Limb (tissue), 2 donors: ENCODE measurements around the gene ITPKB.
A peak's percentile ranks its signal among the peaks of the same experiment; 100 is the strongest.

Experiments
- DNase-seq, 2 donors: peaks; one replicate each; pipeline ENCODE4 v3.0.0-alpha.2; 2016; ENCODE audit errors: extremely low spot score in 2 of 2

ITPKB gene

GRCh38 chr1:226666692-226667091 is 72.4 kb downstream of the ITPKB start:
- no peak for DNase-seq

GRCh38 chr1:226666164-226666506 is 72.9 kb downstream of the ITPKB start:
- no peak for DNase-seq

DNA sequence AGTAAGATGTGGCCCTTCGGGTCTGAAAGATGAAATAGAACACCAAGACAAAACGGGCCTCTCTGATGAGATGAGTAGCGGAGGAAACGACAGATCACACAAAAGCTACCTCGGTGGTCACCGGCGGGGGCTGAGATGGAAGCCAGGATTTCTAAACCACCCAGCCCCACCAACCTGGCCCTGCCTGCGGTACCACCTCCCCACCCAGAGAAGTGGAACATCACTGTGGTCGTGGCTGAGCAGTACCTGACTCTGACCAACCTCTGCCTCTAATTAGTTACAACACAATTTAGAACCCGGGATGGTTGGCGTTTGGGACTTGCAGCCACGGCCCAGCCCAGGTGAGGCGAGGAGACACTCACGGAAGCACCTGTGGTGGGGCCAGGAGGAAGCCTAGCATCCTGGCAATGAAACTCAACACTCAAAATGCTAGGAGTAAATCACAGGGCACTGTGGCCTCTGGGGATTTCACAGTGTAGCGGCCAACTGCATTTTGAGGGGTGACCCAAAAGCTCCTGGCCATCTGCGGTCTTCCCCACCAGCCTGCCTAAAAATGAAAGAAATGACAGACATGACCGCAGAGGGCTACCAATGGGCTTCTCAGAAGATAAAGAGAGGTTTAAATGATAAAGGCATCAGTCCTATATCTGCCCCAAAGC is 73.4 kb downstream of the ITPKB start:
- no peak for DNase-seq

DNA sequence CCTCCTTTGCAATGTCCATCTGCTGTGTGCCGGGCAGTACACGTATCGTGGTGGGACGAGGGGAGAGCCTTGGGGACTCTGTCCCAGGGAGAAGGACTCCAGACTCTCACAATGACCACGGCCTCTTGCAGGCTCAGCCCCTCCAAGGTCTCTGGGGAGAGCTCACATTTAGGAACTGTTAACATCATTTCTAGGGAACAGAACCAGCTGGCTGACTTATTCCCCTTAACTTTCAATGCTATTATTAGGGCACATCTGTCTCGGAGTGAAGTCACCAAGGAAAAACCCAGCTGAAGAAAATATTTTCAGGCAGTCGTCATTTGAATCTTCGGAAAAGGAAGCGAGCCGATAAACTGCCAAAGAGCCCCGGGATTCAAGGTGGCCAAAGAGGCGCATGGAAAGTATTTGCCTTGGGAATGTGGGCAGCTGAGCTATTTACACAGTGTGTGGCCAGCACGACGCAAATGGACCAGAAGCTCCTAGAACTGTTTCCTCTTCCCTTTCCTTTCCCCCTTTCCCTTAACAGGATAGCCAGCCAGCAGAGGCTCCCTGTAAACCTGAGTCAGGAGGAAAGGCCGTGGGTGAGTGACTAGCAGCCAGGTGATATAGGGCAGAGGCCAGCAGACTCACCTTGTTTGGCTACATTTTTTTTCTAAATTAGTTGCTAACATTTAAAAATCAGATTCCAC is 74.5 kb downstream of the ITPKB start:
- peak; percentile 69 to 91 for DNase-seq

GRCh38 chr1:226663327-226663704 is 75.8 kb downstream of the ITPKB start:
- no peak for DNase-seq

DNA sequence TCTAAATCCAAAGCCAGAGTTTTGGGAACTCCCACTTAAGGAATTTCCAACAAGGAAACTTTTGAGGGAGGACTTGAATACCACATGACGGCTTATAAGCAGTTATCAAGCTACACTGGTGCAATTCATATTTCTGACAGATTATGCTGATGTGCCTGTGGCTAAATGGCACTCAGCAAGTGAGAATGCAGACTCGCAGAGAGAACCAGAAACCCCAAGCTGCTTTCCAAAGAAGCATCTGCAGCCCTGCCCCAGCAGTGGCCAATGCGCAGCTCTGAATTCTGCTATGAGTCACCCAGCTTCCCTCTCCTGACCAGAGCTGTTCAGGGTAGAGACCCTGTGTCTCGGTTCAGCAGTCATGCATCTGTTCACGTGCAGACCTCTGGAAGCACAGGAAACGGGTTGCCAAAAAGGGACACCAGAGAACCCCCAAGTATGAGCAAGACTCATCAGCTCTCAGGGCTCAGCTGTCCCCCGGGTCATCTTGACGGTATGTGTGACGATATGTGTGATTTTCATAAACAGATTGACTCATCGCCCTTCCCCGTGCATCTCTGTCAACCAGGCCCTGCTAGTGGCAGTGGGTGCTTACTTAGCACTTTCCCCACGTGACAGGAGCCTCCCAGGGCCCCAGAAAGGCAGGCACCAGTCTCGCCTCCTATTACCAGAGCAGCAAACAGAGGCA is 76.3 kb downstream of the ITPKB start:
- DNase-seq: peak; percentile 57 to 66

DNA sequence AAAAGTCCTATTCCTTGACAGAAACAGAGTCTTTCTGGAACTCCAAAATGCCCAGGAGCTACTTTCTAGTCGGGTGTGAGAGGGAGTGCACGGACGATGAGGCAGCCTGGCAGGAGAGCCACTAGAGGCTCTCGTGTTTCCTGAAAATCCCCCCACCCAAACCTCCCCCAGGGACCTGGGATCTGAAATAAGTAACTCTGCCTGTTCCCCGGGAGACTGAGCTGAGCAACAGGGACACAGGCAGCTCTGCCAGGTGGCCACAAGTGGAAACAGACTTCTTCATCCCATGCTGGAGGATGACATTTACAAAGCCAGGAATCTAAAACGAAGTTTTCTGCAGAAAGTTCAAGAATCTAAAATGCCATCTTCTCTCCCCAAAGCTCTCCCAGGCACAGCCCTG is 77.1 kb downstream of the ITPKB start:
- peak in 1 of 2 donors; percentile 52 for DNase-seq

DNA sequence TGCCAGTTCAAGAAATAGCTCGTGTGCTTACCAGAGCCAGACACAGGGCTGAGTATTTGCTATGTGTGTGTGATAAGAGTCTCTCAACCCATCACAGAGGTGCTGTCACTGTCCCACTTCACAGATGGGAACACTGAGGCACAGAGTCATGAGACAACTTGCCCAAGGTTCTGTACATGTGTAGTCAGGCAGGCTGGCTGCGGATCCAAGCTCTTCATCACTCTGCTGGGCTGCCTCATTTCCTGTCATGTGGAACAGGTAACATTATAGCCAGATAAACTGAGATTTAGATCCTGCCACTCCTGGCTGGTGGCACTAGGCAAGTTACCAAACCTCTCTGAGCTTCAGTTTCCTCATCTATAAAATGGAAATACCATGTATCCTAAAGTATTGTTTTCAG is 77.8 kb downstream of the ITPKB start:
- no peak for DNase-seq

- no peak for DNase-seq
Measured at GRCh38 chr1:226660410-226661182, 78.5 kb downstream of the ITPKB start.

GRCh38 chr1:226659641-226660040 is 79.4 kb downstream of the ITPKB start:
- no peak for DNase-seq

- DNase-seq: no peak
Measured at GRCh38 chr1:226659136-226659535, 79.9 kb downstream of the ITPKB start.

DNA sequence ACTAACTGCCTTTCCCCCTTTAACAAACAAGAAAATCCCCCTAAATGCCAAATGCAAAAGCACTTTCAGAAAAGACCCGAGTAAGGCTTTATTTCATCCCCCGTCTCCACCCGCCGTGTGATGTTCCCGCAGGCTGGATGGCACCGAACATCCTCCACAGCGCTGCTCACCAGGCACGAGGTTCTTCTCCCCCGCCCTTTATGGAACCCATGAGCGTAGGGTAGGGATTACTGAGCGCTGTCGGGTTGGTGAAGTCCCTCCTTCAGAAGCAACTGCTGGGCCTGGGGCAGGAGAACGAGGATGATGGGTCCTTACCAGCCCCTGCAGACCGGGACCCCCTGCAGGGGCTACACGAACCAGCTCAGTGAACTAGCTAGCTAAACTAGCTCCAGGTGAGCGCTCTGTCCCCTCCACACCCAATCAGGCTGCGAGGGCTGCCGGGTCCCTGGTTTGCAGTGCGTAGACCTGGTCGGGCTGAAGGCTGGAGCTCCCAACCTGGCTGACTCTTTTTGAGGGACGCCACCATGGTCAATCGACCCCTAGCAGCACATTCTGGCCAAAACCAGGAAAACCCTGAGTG is 80.4 kb downstream of the ITPKB start:
- no peak for DNase-seq

- DNase-seq: peak in 1 of 2 donors; percentile 50
Measured at GRCh38 chr1:226657895-226658545, 81.1 kb downstream of the ITPKB start.

GRCh38 chr1:226656601-226657277 is 82.3 kb downstream of the ITPKB start:
- no peak for DNase-seq

GRCh38 chr1:226656201-226656600 is 82.9 kb downstream of the ITPKB start:
- no peak for DNase-seq

DNA sequence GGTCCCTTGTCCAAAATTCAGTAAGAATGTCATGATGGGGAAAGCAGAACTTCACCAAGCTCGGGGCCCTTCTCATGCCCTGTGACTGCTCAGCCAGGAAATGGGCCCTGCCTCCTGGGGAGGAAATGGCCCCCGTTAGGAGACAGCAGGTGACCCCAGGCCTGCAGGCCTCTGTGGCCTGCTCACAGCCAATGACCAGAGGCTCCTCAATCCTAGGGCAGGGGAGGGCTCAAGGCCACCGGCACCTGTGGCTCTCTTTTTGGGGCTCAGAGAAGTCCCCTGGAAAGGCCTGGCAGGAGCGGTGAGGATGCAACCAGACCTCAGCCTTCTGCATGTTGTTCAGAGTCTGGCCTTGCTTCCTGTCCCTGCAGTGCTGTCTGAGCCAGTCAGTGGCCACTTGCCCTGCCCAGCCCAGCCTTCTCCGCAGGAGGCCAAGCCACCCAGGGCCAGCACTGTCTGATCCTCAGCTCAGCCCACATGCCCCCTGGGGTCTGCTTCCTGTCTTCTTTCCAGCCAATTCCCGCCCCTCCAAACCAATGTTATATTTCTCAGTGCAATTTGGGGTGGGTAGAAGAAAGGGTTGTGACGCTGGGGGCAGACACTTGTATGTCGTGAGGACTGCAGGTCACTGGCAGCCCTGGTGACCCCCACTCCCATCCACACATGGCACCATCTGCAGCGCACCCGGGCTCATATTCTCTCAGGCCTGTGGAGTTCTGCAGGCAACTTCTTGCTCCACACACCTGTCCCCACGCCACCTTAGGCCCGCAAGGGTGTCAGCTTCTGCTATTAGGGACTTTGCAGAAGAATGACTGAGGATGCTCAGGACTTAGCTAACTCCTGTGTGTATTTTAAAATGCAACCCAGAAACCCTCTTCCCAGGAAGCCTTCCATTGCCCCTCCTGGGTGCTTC is 83.6 kb downstream of the ITPKB start:
- no peak for DNase-seq

GRCh38 chr1:226654668-226655055 is 84.4 kb downstream of the ITPKB start:
- no peak for DNase-seq

DNA sequence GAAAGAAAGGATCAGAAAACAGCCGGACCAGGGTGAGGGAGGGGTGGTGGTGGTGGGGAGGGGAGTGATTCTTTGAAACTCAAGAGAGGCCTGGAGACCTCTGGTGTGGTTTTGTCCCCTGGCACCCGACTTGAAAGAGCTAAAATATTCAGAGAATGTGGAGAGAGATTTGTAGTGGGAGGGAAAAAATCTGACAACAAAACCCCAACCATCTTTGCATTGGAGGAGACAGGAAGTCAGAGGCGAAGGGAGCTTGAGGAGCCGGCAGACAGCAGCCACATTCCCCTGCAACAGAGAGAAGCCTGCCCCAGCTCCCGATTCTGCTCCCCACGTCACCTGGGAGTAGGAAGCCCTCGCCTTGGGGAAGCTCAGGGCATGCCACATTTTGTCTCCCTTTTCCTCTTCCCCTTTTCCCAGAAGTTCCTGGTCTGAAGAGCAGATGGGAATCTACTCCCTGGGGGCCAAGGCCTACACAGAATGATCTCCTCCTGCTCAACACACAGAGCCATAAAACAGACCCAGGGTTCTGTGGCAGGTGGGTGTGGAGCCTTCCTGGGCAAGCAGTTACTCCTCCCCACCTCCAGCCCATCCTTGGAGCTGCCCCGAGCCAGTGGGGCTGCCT is 84.9 kb downstream of the ITPKB start:
- DNase-seq: no peak

DNA sequence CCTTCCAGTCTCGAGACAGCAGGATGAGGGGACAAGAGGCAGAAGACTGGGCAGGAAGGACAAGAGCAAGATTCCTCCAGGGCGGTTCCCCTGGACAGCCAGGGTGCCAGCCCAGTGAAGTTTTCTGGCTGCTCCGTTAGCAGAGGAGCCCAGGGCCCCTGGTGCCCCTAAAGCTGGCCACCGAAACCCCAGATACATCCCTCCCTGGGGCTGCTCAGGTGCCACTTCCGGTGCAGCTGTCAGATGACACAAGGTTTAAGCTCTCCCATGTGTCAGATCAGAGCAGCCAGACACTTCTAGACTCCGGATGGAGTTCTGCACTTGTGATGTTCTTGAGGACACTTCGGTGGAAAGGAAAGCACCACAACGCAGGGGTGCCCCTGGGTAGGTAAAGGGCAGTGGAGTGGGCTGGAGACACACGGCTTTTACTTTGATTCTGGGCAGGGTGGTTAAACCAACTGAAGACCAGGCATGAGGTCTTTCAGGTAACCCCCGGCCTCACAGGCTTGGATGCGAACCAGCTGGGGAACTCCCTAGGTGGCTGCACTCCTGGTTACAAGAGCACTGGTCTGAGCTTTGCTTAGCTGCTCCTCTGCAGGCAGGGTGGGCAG is 85.7 kb downstream of the ITPKB start:
- DNase-seq: no peak
